Vagina (tissue), 2 donors: Measurements from ENCODE around the gene GPHB5. TPM values are rescaled to one million over a fixed set of nuclear protein-coding genes. Genes with fewer than 3 reads are reported as not detected.

ENCODE experiments used
- DNase-seq, 2 donors: peaks; one replicate each; pipeline ENCODE4 v3.0.0-alpha.2; 2017; ENCODE audit errors: extremely low spot score in 2 of 2
- H3K27ac ChIP-seq: fragments of 200-600 bp; sonication (generic); one replicate; pipeline ENCODE4 v1.5.1; 2019
- H3K27me3 ChIP-seq: fragments of 200-600 bp; sonication (generic); one replicate; pipeline ENCODE4 v1.5.1; 2019
- H3K36me3 ChIP-seq, 2 donors: fragments of 200-600 bp; sonication (generic); one replicate each; pipeline ENCODE4 v1.5.1; 2017 to 2019
- H3K4me1 ChIP-seq: fragments of 200-600 bp; sonication (generic); one replicate; pipeline ENCODE4 v1.5.1; 2019
- H3K4me3 ChIP-seq, 2 donors: fragments of 200-600 bp; sonication (generic); 1 replicate in 1 of 2; 2 replicates in 1 of 2; pipeline ENCODE4 v1.5.1; 2016 to 2019
- H3K9me3 ChIP-seq: fragments of 200-600 bp; sonication (generic); one replicate; pipeline ENCODE4 v1.5.1; 2019
- CTCF ChIP-seq, 3 experiments: fragments of 450-650 bp in 2 of 3; fragments of 200-600 bp in 1 of 3; sonication (generic) in 1 of 3; IDR thresholded peaks; one replicate each; pipeline ENCODE4 v1.5.1; 2017 to 2019; ENCODE audit warnings: antibody characterized with exemption in 3 of 3, mild to moderate bottlenecking in 2 of 3, moderate library complexity in 2 of 3
- POLR2A ChIP-seq, 2 donors: fragments of 450-650 bp; IDR thresholded peaks; one replicate each; pipeline ENCODE4 v1.6.1; 2017; ENCODE audit warnings: antibody characterized with exemption in 2 of 2, mild to moderate bottlenecking in 2 of 2, moderate library complexity in 2 of 2
- POLR2AphosphoS5 ChIP-seq, 2 donors: sonication (generic); formaldehyde crosslinking; IDR thresholded peaks; one replicate each; pipeline ENCODE4 v1.9.0; 2017; ENCODE audit warnings: antibody characterized with exemption in 2 of 2, mild to moderate bottlenecking in 2 of 2, low read depth in 1 of 2; ENCODE audit not compliant: insufficient read depth in 1 of 2
- intact Hi-C: fragments of 100-400 bp; cut with DNase I; formaldehyde crosslinking; loops from one replicate; pipeline ENCODE4 v1.15.1; 2023
- total RNA-seq: library from RNA; depleted of rRNA; stranded (reverse); fragments of >200 nt; gene quantifications from one replicate; pipeline ENCODE4 v1.2.3, GENCODE V29; 2016

GPHB5 gene
- total RNA-seq, 1 donor from 2014 or later, result not detected

DNA sequence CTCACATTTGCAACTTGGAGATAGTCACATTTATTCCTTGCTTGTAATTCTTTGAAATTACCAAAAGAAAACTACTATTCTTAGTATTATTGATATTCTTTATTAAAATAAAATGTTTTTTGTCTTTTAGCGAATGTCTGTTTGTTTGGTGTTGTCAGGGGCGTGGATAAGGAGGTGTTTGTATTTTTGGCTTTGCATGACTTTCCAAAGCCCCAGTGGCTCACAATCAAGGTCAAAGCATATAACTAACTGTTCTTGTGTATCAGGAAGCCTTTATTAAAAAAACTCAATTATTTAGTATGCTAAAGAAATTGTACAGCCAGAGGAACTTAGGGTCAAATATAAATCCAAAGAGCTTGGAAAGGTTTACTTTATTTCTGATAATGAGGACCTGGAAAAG lies 17.9 kb downstream of the GPHB5 start:
- no peak for DNase-seq
- Histone ChIP-seq H3K4me3 (no peak overlapping the region), H3K27me3 (no peaks in the 10 kb centered on the region), H3K36me3 (no peaks in the 10 kb centered on the region), H3K27ac (no peak overlapping the region), H3K9me3 (no peaks in the 10 kb centered on the region), H3K4me1 (no peaks in the 10 kb centered on the region)
- TF ChIP-seq POLR2A (IDR thresholded peaks at IDR 0.05) (no peak), CTCF (IDR thresholded peaks at IDR 0.05) (no peak), POLR2AphosphoS5 (IDR thresholded peaks at IDR 0.05; ENCODE audit: insufficient read depth in 1 of 2, low read depth in 1 of 2) (no peak)
- intact Hi-C loops, result no loop called here

- intact Hi-C loops, result no loop called here
- TF ChIP-seq POLR2AphosphoS5 (IDR thresholded peaks at IDR 0.05; ENCODE audit: insufficient read depth in 1 of 2, low read depth in 1 of 2), result no peak
- H3K27me3 ChIP-seq, result no peaks in the 10 kb centered on the region
These were observed 19.2 kb downstream of the GPHB5 start for GRCh38 chr14:63299351-63300110.

GRCh38 chr14:63297372-63298063 lies 21.2 kb downstream of the GPHB5 start:
- no peak overlapping the region for H3K27ac ChIP-seq
- intact Hi-C loops, result no loop called here

More at GRCh38 chr14:63299351-63300110, 19.2 kb downstream of the GPHB5 start:
- no peak for DNase-seq
- no peaks in the 10 kb centered on the region for H3K36me3 ChIP-seq
- no peaks in the 10 kb centered on the region for H3K9me3 ChIP-seq
- no peak overlapping the region for H3K4me3 ChIP-seq
- H3K27ac ChIP-seq, result no peak overlapping the region
- no peaks in the 10 kb centered on the region for H3K4me1 ChIP-seq

DNA sequence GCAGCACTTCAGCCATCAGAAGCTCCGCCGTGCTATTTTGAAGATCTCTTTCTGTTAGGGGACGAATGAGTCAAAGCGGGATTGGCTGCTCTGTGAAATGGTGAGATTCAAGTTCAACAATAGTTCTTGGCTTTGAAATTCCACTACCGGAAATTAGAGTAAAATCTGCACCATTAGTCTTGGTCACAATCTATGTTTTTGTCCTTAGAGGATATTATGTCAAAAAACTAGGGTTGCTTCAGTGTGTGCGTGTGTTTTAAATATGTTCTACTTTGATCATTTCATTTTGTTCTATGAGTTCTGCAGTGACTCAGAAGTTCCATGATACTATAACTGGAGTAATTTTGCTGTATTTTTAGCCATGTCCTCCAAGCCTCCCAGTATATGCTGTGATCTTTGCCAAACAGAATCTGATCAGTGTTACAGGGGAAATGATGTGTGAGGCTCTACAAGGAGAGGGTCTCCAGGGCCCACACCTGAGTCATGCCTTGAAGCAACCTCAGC lies 22.6 kb downstream of the GPHB5 start:
- intact Hi-C loops, result no loop called here
- no peaks in the 10 kb centered on the region for H3K4me1 ChIP-seq
- H3K9me3 ChIP-seq, result no peaks in the 10 kb centered on the region
- TF ChIP-seq POLR2AphosphoS5 (IDR thresholded peaks at IDR 0.05; ENCODE audit: insufficient read depth in 1 of 2, low read depth in 1 of 2), result no peak
- no peak for TF ChIP-seq POLR2A (IDR thresholded peaks at IDR 0.05)
- no peak for TF ChIP-seq CTCF (IDR thresholded peaks at IDR 0.05)
- H3K27me3 ChIP-seq, result no peaks in the 10 kb centered on the region
- no peak for DNase-seq
- no peak overlapping the region for H3K27ac ChIP-seq
- no peaks in the 10 kb centered on the region for H3K36me3 ChIP-seq
- H3K4me3 ChIP-seq, result no peak overlapping the region

More at GRCh38 chr14:63297372-63298063, 21.2 kb downstream of the GPHB5 start:
- TF ChIP-seq POLR2A (IDR thresholded peaks at IDR 0.05) (no peak), CTCF (IDR thresholded peaks at IDR 0.05) (no peak), POLR2AphosphoS5 (IDR thresholded peaks at IDR 0.05; ENCODE audit: insufficient read depth in 1 of 2, low read depth in 1 of 2) (no peak)
- Histone ChIP-seq H3K9me3 (no peaks in the 10 kb centered on the region), H3K36me3 (no peaks in the 10 kb centered on the region), H3K4me1 (no peaks in the 10 kb centered on the region), H3K27me3 (no peaks in the 10 kb centered on the region), H3K4me3 (no peak overlapping the region)
- no peak for DNase-seq

- Histone ChIP-seq H3K4me3 (no peak overlapping the region), H3K36me3 (no peaks in the 10 kb centered on the region), H3K27me3 (no peaks in the 10 kb centered on the region), H3K27ac (peak overlapping the region; percentile 6), H3K9me3 (no peaks in the 10 kb centered on the region), H3K4me1 (no peaks in the 10 kb centered on the region)
- no peak for TF ChIP-seq CTCF (IDR thresholded peaks at IDR 0.05)
- TF ChIP-seq POLR2AphosphoS5 (IDR thresholded peaks at IDR 0.05; ENCODE audit: insufficient read depth in 1 of 2, low read depth in 1 of 2), result no peak
- no peak for TF ChIP-seq POLR2A (IDR thresholded peaks at IDR 0.05)
- no peak for DNase-seq
- intact Hi-C loops, result no loop called here
These were observed 23.5 kb downstream of the GPHB5 start for GRCh38 chr14:63295231-63295685.
